CD4-positive, alpha-beta T cell (primary cell): ENCODE data around the gene G3BP2. TPM values are rescaled to one million over a fixed set of nuclear protein-coding genes. Genes with fewer than 3 reads are reported as not detected.

Experiments
- ATAC-seq: fragments of 200-7000 bp; cut with Tn5 transposase; one replicate; pipeline ENCODE4 v1.10.0; 2022; ENCODE audit warnings: mild to moderate bottlenecking; ENCODE audit not compliant: poor library complexity
- CTCF ChIA-PET: fragments of 350-600 bp; sonication (Branson Sonifier 250); formaldehyde crosslinking; loops from one replicate; lab custom pipeline; 2021; ENCODE audit warnings: antibody characterized with exemption, inconsistent platforms; lab: Charles Lee
- POLR2A ChIA-PET: fragments of 350-600 bp; sonication (Branson Sonifier 250); formaldehyde crosslinking; loops from one replicate; lab custom pipeline; 2021; ENCODE audit warnings: antibody characterized with exemption, inconsistent platforms; lab: Charles Lee
- DNase-seq, 14 experiments: peaks; one replicate each; pipeline ENCODE4 v3.0.0-alpha.2; 2013 to 2020; ENCODE audit warnings: mixed read lengths in 2 of 14
- H3K27ac ChIP-seq, 2 donors: one replicate each; pipeline versions ENCODE4 v1.5.1 to v1.7.0; 2013; ENCODE audit warnings: low read length in 2 of 2, low read depth in 1 of 2, mild to moderate bottlenecking in 1 of 2
- H3K27me3 ChIP-seq, 2 experiments: 1 replicate in 1 of 2; 2 replicates in 1 of 2; pipeline versions ENCODE4 v1.6.1 to v1.7.0; 2013; ENCODE audit warnings: low read length in 2 of 2, control low read depth in 1 of 2, mild to moderate bottlenecking in 1 of 2, moderate library complexity in 1 of 2; ENCODE audit not compliant: insufficient read depth in 2 of 2, control insufficient read depth in 1 of 2
- H3K36me3 ChIP-seq: one replicate; pipeline ENCODE4 v1.6.1; 2013; ENCODE audit warnings: low read length, control low read depth; ENCODE audit not compliant: insufficient read depth
- H3K4me1 ChIP-seq: one replicate; pipeline ENCODE4 v1.6.1; 2013; ENCODE audit warnings: low read length, control low read depth; ENCODE audit not compliant: insufficient read depth
- H3K4me3 ChIP-seq: one replicate; pipeline ENCODE4 v1.5.1; 2013; ENCODE audit warnings: mild to moderate bottlenecking, low read length, moderate library complexity
- H3K9me3 ChIP-seq, 2 experiments: 1 replicate in 1 of 2; 2 replicates in 1 of 2; pipeline versions ENCODE4 v1.6.1 to v1.7.0; 2013; ENCODE audit warnings: low read length in 2 of 2, mild to moderate bottlenecking in 2 of 2, control low read depth in 1 of 2, moderate library complexity in 1 of 2; ENCODE audit not compliant: control insufficient read depth in 1 of 2, insufficient read depth in 1 of 2
- H3K27ac Mint-ChIP-seq: one replicate; pipeline ENCODE4 v1.8.0; 2020; ENCODE audit warnings: mixed read lengths
- H3K27me3 Mint-ChIP-seq: one replicate; pipeline ENCODE4 v1.8.0; 2021; ENCODE audit warnings: mixed read lengths
- H3K36me3 Mint-ChIP-seq: one replicate; pipeline ENCODE4 v1.8.0; 2021; ENCODE audit warnings: low read depth, mixed read lengths
- H3K4me1 Mint-ChIP-seq: one replicate; pipeline ENCODE4 v1.8.0; 2021; ENCODE audit warnings: low read depth, mixed read lengths
- H3K4me3 Mint-ChIP-seq: one replicate; pipeline ENCODE4 v1.8.0; 2020; ENCODE audit warnings: mild to moderate bottlenecking, mixed read lengths
- H3K9me3 Mint-ChIP-seq: one replicate; pipeline ENCODE4 v1.8.0; 2020; ENCODE audit warnings: mixed read lengths
- CTCF ChIP-seq: fragments of 200-600 bp; IDR thresholded peaks from one replicate; pipeline ENCODE4 v1.8.0; 2022; ENCODE audit warnings: antibody characterized with exemption, mild to moderate bottlenecking
- intact Hi-C, 2 experiments: fragments of 100-400 bp; cut with DNase I in 1 of 2; cut with micrococcal nuclease in 1 of 2; formaldehyde crosslinking; loops; one replicate each; pipeline versions ENCODE4 v1.15.1 to v1.9.0; 2023 to 2025; cut with DNase I, micrococcal nuclease
- total RNA-seq, 174 experiments: library from RNA in 2 of 174; stranded (reverse) in 2 of 174; gene quantifications; one replicate each; pipeline ENCODE4 v1.2.3 and lab custom pipeline; 2021 to 2026

The G3BP2 gene
- total RNA-seq, 2 experiments from 2014 or later = 319 to 322 TPM

GRCh38 chr4:75653845-75654503 is 19.2 kb downstream of the G3BP2 start:
- Mint-ChIP-seq H3K9me3 (no peaks in the 10 kb centered on the region), H3K36me3 (peaks cover 97% of the 10 kb centered on the region), H3K4me1 (peaks cover 53% of the 10 kb centered on the region), H3K27ac (peak overlapping the region; percentile 78), H3K4me3 (no peak overlapping the region), H3K27me3 (no peaks in the 10 kb centered on the region)
- Histone ChIP-seq H3K9me3 (no peaks in the 10 kb centered on the region), H3K27ac (peak overlapping the region in 1 of 2 donors; percentile 9), H3K4me3 (no peak overlapping the region), H3K27me3 (no peaks in the 10 kb centered on the region), H3K36me3 (peaks cover 86% of the 10 kb centered on the region), H3K4me1 (peaks cover 5% of the 10 kb centered on the region)
- intact Hi-C loops = loop anchor here (1.0 to 5.0 kb wide), 2 partner anchors 19 to 53 kb away; partner anchors contain the start of gene G3BP2 (in 1 of the 2)
- TF ChIP-seq CTCF = peak; percentile 29
- CTCF ChIA-PET = interaction anchor here (1.2 to 3.6 kb wide), 4 partner anchors 11 to 70 kb away, joined by 4 to 16 read pairs (median 4); partner anchors contain the start of genes CDKL2 and USO1
- ATAC-seq (no peak), DNase-seq (peak in 3 of 14 experiments; percentile 27 to 34 (median 29))
- POLR2A ChIA-PET = interaction anchor here (1.9 to 3.2 kb wide), 3 partner anchors 18 to 70 kb away, joined by 7 to 24 read pairs (median 15); partner anchors contain the start of gene USO1

GRCh38 chr4:75644095-75644494 is 29.1 kb downstream of the G3BP2 start:
- Histone ChIP-seq H3K4me3 (no peak overlapping the region), H3K9me3 (no peaks in the 10 kb centered on the region), H3K36me3 (peaks cover 51% of the 10 kb centered on the region), H3K27me3 (no peaks in the 10 kb centered on the region), H3K27ac (no peak overlapping the region), H3K4me1 (no peaks in the 10 kb centered on the region)
- CTCF ChIA-PET = no interaction called here
- peaks cover 74% of the 10 kb centered on the region for H3K36me3 Mint-ChIP-seq
- POLR2A ChIA-PET = no interaction called here
- no peaks in the 10 kb centered on the region for H3K9me3 Mint-ChIP-seq
- H3K27ac Mint-ChIP-seq = peak overlapping the region; percentile 19
- intact Hi-C loops = no loop called here
- DNase-seq (no peak), ATAC-seq (no peak)
- no peaks in the 10 kb centered on the region for H3K27me3 Mint-ChIP-seq
- TF ChIP-seq CTCF = no peak
- H3K4me3 Mint-ChIP-seq = no peak overlapping the region
- peaks cover 12% of the 10 kb centered on the region for H3K4me1 Mint-ChIP-seq

- H3K36me3 ChIP-seq = peaks cover 47% of the 10 kb centered on the region
- H3K9me3 ChIP-seq = no peaks in the 10 kb centered on the region
- TF ChIP-seq CTCF = no peak
- H3K27me3 ChIP-seq = no peaks in the 10 kb centered on the region
- Mint-ChIP-seq H3K9me3 (no peaks in the 10 kb centered on the region), H3K27me3 (no peaks in the 10 kb centered on the region), H3K27ac (no peak overlapping the region), H3K4me1 (peaks cover 12% of the 10 kb centered on the region), H3K36me3 (peaks cover 69% of the 10 kb centered on the region), H3K4me3 (no peak overlapping the region)
- ATAC-seq (no peak), DNase-seq (no peak)
- no peak overlapping the region for H3K4me3 ChIP-seq
- intact Hi-C loops = no loop called here
- H3K27ac ChIP-seq = no peak overlapping the region
- no peaks in the 10 kb centered on the region for H3K4me1 ChIP-seq
- CTCF ChIA-PET = no interaction called here
- POLR2A ChIA-PET = interaction anchor here (0.7 kb wide), 1 partner anchor 30 kb away, joined by 3 read pairs; the partner anchor contains the start of gene G3BP2
Measured at GRCh38 chr4:75643651-75644050, 29.6 kb downstream of the G3BP2 start.
